ENCODE data around the gene PSMD9. TPM values are rescaled to one million over a fixed set of nuclear protein-coding genes. Genes with fewer than 3 reads are reported as not detected.

Gene PSMD9
- total RNA-seq, 4 donors from 2014 or later: 54.8 to 79.5 (median 70.7) TPM

GRCh38 chr12:121960541-121960940 is 72.0 kb downstream of the PSMD9 start:
- no peak for ATAC-seq
- Histone ChIP-seq H3K27me3 (no peaks in the 10 kb centered on the region), H3K9me3 (no peaks in the 10 kb centered on the region), H3K27ac (no peak overlapping the region), H3K4me3 (no peak overlapping the region), H3K4me1 (peaks cover 0 to 10% (median 0%) of the 10 kb centered on the region in 3 donors), H3K36me3 (no peaks in the 10 kb centered on the region)
- 96% methylated on average over 4 of the region's 7 CpGs; no CpG with 5 or more reads in 1 of the 2 donors for WGBS, 2 donors (ENCODE audit: low coverage in 1 of 2)
- TF ChIP-seq POLR2A (IDR thresholded peaks at IDR 0.05) (no peak), EP300 (IDR thresholded peaks at IDR 0.05) (no peak), CTCF (IDR thresholded peaks at IDR 0.05) (no peak), POLR2AphosphoS5 (IDR thresholded peaks at IDR 0.05) (no peak)

- H3K27me3 ChIP-seq: no peaks in the 10 kb centered on the region
- no peaks in the 10 kb centered on the region for H3K9me3 ChIP-seq
- 88 to 100% methylated on average over 1 to 5 of the region's 5 CpGs for WGBS, 2 donors (ENCODE audit: low coverage in 1 of 2)
- ATAC-seq: no peak
- no peak overlapping the region for H3K4me3 ChIP-seq
- TF ChIP-seq POLR2A (IDR thresholded peaks at IDR 0.05) (no peak), CTCF (IDR thresholded peaks at IDR 0.05) (no peak), POLR2AphosphoS5 (IDR thresholded peaks at IDR 0.05) (no peak), EP300 (IDR thresholded peaks at IDR 0.05) (no peak)
- H3K36me3 ChIP-seq: no peaks in the 10 kb centered on the region
- H3K4me1 ChIP-seq: peaks cover 0 to 13% (median 0%) of the 10 kb centered on the region in 3 donors
- no peak overlapping the region for H3K27ac ChIP-seq
Observed at GRCh38 chr12:121961195-121961879, 72.7 kb downstream of the PSMD9 start.

- H3K27me3 ChIP-seq: no peaks in the 10 kb centered on the region
- WGBS, 2 donors (ENCODE audit: low coverage in 1 of 2): 80% methylated on average over 7 of the region's 15 CpGs; no CpG with 5 or more reads in 1 of the 2 donors
- H3K27ac ChIP-seq: no peak overlapping the region
- no peak for TF ChIP-seq EP300 (IDR thresholded peaks at IDR 0.05)
- no peak for TF ChIP-seq CTCF (IDR thresholded peaks at IDR 0.05)
- TF ChIP-seq POLR2AphosphoS5 (IDR thresholded peaks at IDR 0.05): no peak
- no peak for TF ChIP-seq POLR2A (IDR thresholded peaks at IDR 0.05)
- no peaks in the 10 kb centered on the region for H3K9me3 ChIP-seq
- H3K4me3 ChIP-seq: no peak overlapping the region
- no peak for ATAC-seq
- H3K36me3 ChIP-seq: no peaks in the 10 kb centered on the region
- H3K4me1 ChIP-seq: peaks cover 0 to 13% (median 0%) of the 10 kb centered on the region in 3 donors
Observed at GRCh38 chr12:121963341-121964018, 74.9 kb downstream of the PSMD9 start.

- no peak for ATAC-seq
- H3K36me3 ChIP-seq: no peaks in the 10 kb centered on the region
- H3K9me3 ChIP-seq: no peaks in the 10 kb centered on the region
- no peak overlapping the region for H3K4me3 ChIP-seq
- peaks cover 0 to 13% (median 0%) of the 10 kb centered on the region in 3 donors for H3K4me1 ChIP-seq
- H3K27ac ChIP-seq: no peak overlapping the region
- TF ChIP-seq EP300 (IDR thresholded peaks at IDR 0.05) (no peak), CTCF (IDR thresholded peaks at IDR 0.05) (no peak)
- WGBS, 2 donors (ENCODE audit: low coverage in 1 of 2): 33 to 34% methylated on average over 9 of the region's 9 CpGs
- H3K27me3 ChIP-seq: no peaks in the 10 kb centered on the region
Observed at GRCh38 chr12:121964813-121965643, 76.4 kb downstream of the PSMD9 start.

All from gastroesophageal sphincter (tissue), 4 donors.